WTC11 (cell line): ENCODE data around the gene YES1. TPM values are rescaled to one million over a fixed set of nuclear protein-coding genes. Genes with fewer than 3 reads are reported as not detected.

Experiments
- ARID4B ChIP-seq: sonication (generic); formaldehyde crosslinking; IDR thresholded peaks from 2 replicates; pipeline ENCODE4 v1.8.0; 2023; ENCODE audit warnings: missing genetic modification reagents, mild to moderate bottlenecking, borderline replicate concordance
- ATF1 ChIP-seq: sonication (generic); formaldehyde crosslinking; IDR thresholded peaks from 2 replicates; pipeline ENCODE4 v1.8.1; 2023; ENCODE audit warnings: mild to moderate bottlenecking, moderate library complexity, missing genetic modification reagents
- CDX4 ChIP-seq: fragments of 250-450 bp; sonication (Bioruptor Pico); IDR thresholded peaks from 2 replicates; pipeline ENCODE4 v1.9.0; 2021; ENCODE audit warnings: moderate library complexity, mild to moderate bottlenecking, inconsistent platforms, borderline replicate concordance
- CREB1 ChIP-seq: sonication (generic); formaldehyde crosslinking; IDR thresholded peaks from 2 replicates; pipeline ENCODE4 v1.8.0; 2023; ENCODE audit warnings: mild to moderate bottlenecking, missing genetic modification reagents
- CREM ChIP-seq: sonication (generic); formaldehyde crosslinking; IDR thresholded peaks from 2 replicates; pipeline ENCODE4 v1.8.1; 2022; ENCODE audit warnings: mild to moderate bottlenecking, missing genetic modification reagents, moderate library complexity
- FOXK1 ChIP-seq: sonication (generic); formaldehyde crosslinking; IDR thresholded peaks from 2 replicates; pipeline ENCODE4 v1.8.0; 2022; ENCODE audit warnings: mild to moderate bottlenecking, moderate library complexity, missing genetic modification reagents
- GRHL2 ChIP-seq: fragments of 250-450 bp; sonication (Bioruptor Pico); IDR thresholded peaks from 2 replicates; pipeline ENCODE4 v1.8.0; 2022; ENCODE audit warnings: mild to moderate bottlenecking, moderate library complexity; ENCODE audit not compliant: insufficient replicate concordance, severe bottlenecking
- GTF2I ChIP-seq: fragments of 250-450 bp; sonication (Bioruptor Pico); conservative IDR thresholded peaks from 2 replicates; pipeline ENCODE4 v1.4.0; 2021; ENCODE audit warnings: mild to moderate bottlenecking
- HMGXB4 ChIP-seq: sonication (generic); formaldehyde crosslinking; IDR thresholded peaks from 2 replicates; pipeline ENCODE4 v1.8.1; 2023; ENCODE audit warnings: mild to moderate bottlenecking, moderate library complexity, missing genetic modification reagents
- IRF1 ChIP-seq: sonication (generic); formaldehyde crosslinking; IDR thresholded peaks from 2 replicates; pipeline ENCODE4 v1.8.0; 2023; ENCODE audit warnings: missing genetic modification reagents
- MLX ChIP-seq: sonication (generic); formaldehyde crosslinking; IDR thresholded peaks from 2 replicates; pipeline ENCODE4 v1.8.1; 2023; ENCODE audit warnings: mild to moderate bottlenecking, missing genetic modification reagents, moderate library complexity
- NFE2L1 ChIP-seq: sonication (generic); formaldehyde crosslinking; IDR thresholded peaks from 2 replicates; pipeline ENCODE4 v1.8.1; 2023; ENCODE audit warnings: missing genetic modification reagents
- SP1 ChIP-seq: sonication (generic); formaldehyde crosslinking; conservative IDR thresholded peaks from 2 replicates; pipeline ENCODE4 v1.8.1; 2022; ENCODE audit warnings: missing genetic modification reagents
- TEAD1 ChIP-seq: sonication (generic); formaldehyde crosslinking; IDR thresholded peaks from 2 replicates; pipeline ENCODE4 v1.8.0; 2022; ENCODE audit warnings: mild to moderate bottlenecking, missing genetic modification reagents
- ZBTB21 ChIP-seq: sonication (generic); formaldehyde crosslinking; IDR thresholded peaks from 2 replicates; pipeline ENCODE4 v1.8.1; 2023; ENCODE audit warnings: mild to moderate bottlenecking, missing genetic modification reagents, borderline replicate concordance
- ZNF138 ChIP-seq: sonication (generic); formaldehyde crosslinking; conservative IDR thresholded peaks from 2 replicates; pipeline ENCODE4 v1.8.1; 2022; ENCODE audit warnings: mild to moderate bottlenecking, moderate library complexity, missing genetic modification reagents
- ZNF263 ChIP-seq: sonication (generic); formaldehyde crosslinking; IDR thresholded peaks from 2 replicates; pipeline ENCODE4 v1.8.1; 2022; ENCODE audit warnings: low read depth, mild to moderate bottlenecking, moderate library complexity, missing genetic modification reagents
- total RNA-seq: library from RNA; stranded (reverse); gene quantifications from 3 replicates; pipeline ENCODE4 v1.2.3, GENCODE V29; 2021
- TF ChIP-seq, protein P1 (sequence below): sonication (generic); formaldehyde crosslinking; IDR thresholded peaks from 2 replicates; pipeline ENCODE4 v1.8.1; 2022; ENCODE audit warnings: missing genetic modification reagents, borderline replicate concordance
- TF ChIP-seq, protein P2 (sequence below): sonication (generic); formaldehyde crosslinking; IDR thresholded peaks from 2 replicates; pipeline ENCODE4 v1.8.0; 2022; ENCODE audit warnings: mild to moderate bottlenecking, missing genetic modification reagents
- TF ChIP-seq, protein P3 (sequence below): sonication (generic); formaldehyde crosslinking; IDR thresholded peaks from 2 replicates; pipeline ENCODE4 v1.8.1; 2022; ENCODE audit warnings: mild to moderate bottlenecking, moderate library complexity, missing genetic modification reagents

The YES1 gene
- total RNA-seq, 1 experiment from 2014 or later = 113 TPM

GRCh38 chr18:812376-813171, 532 bp upstream of the YES1 start (continued):
- TF ChIP-seq, protein P1, sequence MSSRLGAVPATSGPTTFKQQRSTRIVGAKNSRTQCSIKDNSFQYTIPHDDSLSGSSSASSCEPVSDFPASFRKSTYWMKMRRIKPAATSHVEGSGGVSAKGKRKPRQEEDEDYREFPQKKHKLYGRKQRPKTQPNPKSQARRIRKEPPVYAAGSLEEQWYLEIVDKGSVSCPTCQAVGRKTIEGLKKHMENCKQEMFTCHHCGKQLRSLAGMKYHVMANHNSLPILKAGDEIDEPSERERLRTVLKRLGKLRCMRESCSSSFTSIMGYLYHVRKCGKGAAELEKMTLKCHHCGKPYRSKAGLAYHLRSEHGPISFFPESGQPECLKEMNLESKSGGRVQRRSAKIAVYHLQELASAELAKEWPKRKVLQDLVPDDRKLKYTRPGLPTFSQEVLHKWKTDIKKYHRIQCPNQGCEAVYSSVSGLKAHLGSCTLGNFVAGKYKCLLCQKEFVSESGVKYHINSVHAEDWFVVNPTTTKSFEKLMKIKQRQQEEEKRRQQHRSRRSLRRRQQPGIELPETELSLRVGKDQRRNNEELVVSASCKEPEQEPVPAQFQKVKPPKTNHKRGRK (CRISPR knock-in tag) = no peak
- TF ChIP-seq GTF2I (CRISPR knock-in tag) = no peak
- TF ChIP-seq, protein P2, sequence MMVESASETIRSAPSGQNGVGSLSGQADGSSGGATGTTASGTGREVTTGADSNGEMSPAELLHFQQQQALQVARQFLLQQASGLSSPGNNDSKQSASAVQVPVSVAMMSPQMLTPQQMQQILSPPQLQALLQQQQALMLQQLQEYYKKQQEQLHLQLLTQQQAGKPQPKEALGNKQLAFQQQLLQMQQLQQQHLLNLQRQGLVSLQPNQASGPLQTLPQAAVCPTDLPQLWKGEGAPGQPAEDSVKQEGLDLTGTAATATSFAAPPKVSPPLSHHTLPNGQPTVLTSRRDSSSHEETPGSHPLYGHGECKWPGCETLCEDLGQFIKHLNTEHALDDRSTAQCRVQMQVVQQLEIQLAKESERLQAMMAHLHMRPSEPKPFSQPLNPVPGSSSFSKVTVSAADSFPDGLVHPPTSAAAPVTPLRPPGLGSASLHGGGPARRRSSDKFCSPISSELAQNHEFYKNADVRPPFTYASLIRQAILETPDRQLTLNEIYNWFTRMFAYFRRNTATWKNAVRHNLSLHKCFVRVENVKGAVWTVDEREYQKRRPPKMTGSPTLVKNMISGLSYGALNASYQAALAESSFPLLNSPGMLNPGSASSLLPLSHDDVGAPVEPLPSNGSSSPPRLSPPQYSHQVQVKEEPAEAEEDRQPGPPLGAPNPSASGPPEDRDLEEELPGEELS = no peak; the same call in 1 of the 2 replicates
- no peak for TF ChIP-seq MLX (CRISPR knock-in tag)
- no peak for TF ChIP-seq ZNF263 (CRISPR knock-in tag)
- TF ChIP-seq TEAD1 (CRISPR knock-in tag) = 0 out of 2 replicates have a peak, but pooled peaks have one; percentile 3
- TF ChIP-seq ZBTB21 (CRISPR knock-in tag) = no peak
- no peak for TF ChIP-seq CDX4 (CRISPR knock-in tag)
- 0 out of 2 replicates have a peak, but pooled peaks have one; percentile 42 for TF ChIP-seq ATF1 (CRISPR knock-in tag)
- no peak for TF ChIP-seq ZNF138
- TF ChIP-seq, protein P3, sequence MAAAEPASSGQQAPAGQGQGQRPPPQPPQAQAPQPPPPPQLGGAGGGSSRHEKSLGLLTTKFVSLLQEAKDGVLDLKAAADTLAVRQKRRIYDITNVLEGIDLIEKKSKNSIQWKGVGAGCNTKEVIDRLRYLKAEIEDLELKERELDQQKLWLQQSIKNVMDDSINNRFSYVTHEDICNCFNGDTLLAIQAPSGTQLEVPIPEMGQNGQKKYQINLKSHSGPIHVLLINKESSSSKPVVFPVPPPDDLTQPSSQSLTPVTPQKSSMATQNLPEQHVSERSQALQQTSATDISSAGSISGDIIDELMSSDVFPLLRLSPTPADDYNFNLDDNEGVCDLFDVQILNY (CRISPR knock-in tag) = 0 out of 2 replicates have a peak, but pooled peaks have one; percentile 48
- TF ChIP-seq HMGXB4 (CRISPR knock-in tag) = 0 out of 2 replicates have a peak, but pooled peaks have one; percentile 53
- no peak for TF ChIP-seq CREB1 (CRISPR knock-in tag)
- TF ChIP-seq IRF1 = peak; percentile 37; the same call in 1 of the 2 replicates
- TF ChIP-seq SP1 (CRISPR knock-in tag) = peak; percentile 60; the same call in 1 of the 2 replicates
- peak; percentile 4 for TF ChIP-seq FOXK1 (CRISPR knock-in tag)
- TF ChIP-seq NFE2L1 (CRISPR knock-in tag) = no peak
- peak; percentile 55; the same call in 1 of the 2 replicates for TF ChIP-seq ARID4B (CRISPR knock-in tag)
- no peak for TF ChIP-seq GRHL2 (CRISPR knock-in tag)
- TF ChIP-seq CREM (CRISPR knock-in tag) = peak; percentile 75; the same call in 1 of the 2 replicates
